K562 (cell line): Measurements from ENCODE around the gene WDCP. TPM values are rescaled to one million over a fixed set of nuclear protein-coding genes. Genes with fewer than 3 reads are reported as not detected.
A peak's percentile ranks its signal among the peaks of the same experiment; 100 is the strongest.

Source experiments
- CHD4 ChIP-seq: fragments of 200-600 bp; sonication (generic); IDR thresholded peaks from 3 replicates; pipeline ENCODE4 v1.6.1; 2012; ENCODE audit warnings: low read depth, mild to moderate bottlenecking, mixed read lengths, low read length, inconsistent platforms; ENCODE audit not compliant: insufficient read depth, insufficient replicate concordance, poor library complexity, severe bottlenecking
- COPS2 ChIP-seq: fragments of 450-650 bp; conservative IDR thresholded peaks from 2 replicates; pipeline ENCODE4 v1.6.1; 2016; ENCODE audit warnings: mild to moderate bottlenecking, moderate library complexity
- CTBP1 ChIP-seq: fragments of 450-650 bp; IDR thresholded peaks from 2 replicates; pipeline ENCODE4 v1.6.1; 2016; ENCODE audit warnings: borderline replicate concordance
- DNMT1 ChIP-seq: fragments of 450-650 bp; IDR thresholded peaks from 2 replicates; pipeline ENCODE4 v1.6.1; 2016; ENCODE audit warnings: antibody characterized with exemption, mild to moderate bottlenecking
- FOSL1 ChIP-seq: fragments of 200-800 bp; sonication (Bioruptor generic); conservative IDR thresholded peaks from 2 replicates; pipeline ENCODE4 v1.6.1; 2016; ENCODE audit warnings: missing genetic modification characterization, missing compliant biosample characterization
- IFI16 ChIP-seq: fragments of 250-450 bp; sonication (Bioruptor Pico); IDR thresholded peaks from 2 replicates; pipeline ENCODE4 v2.1.2; 2022; ENCODE audit warnings: mild to moderate bottlenecking, inconsistent platforms
- MEF2D ChIP-seq: conservative IDR thresholded peaks from 2 replicates; pipeline ENCODE4 v1.6.1; 2016; ENCODE audit warnings: low read depth, missing genetic modification characterization, missing compliant biosample characterization
- MTF1 ChIP-seq: fragments of 250-450 bp; sonication (Bioruptor Pico); IDR thresholded peaks from 2 replicates; pipeline ENCODE4 v1.9.0; 2021; ENCODE audit warnings: moderate library complexity, mild to moderate bottlenecking, inconsistent platforms, borderline replicate concordance
- NCOA6 ChIP-seq: fragments of 450-650 bp; IDR thresholded peaks from 2 replicates; pipeline ENCODE4 v1.6.1; 2017; ENCODE audit warnings: mild to moderate bottlenecking
- NELFE ChIP-seq: IDR thresholded peaks from 2 replicates; pipeline ENCODE4 v1.6.1; 2011; ENCODE audit warnings: mild to moderate bottlenecking; ENCODE audit not compliant: insufficient read depth, insufficient read length
- PHF8 ChIP-seq: fragments of 200-600 bp; sonication (generic); IDR thresholded peaks from 2 replicates; pipeline ENCODE4 v1.6.1; 2012; ENCODE audit warnings: mixed run types, mild to moderate bottlenecking, inconsistent platforms, low read length, moderate library complexity, borderline replicate concordance
- POLR3G ChIP-seq: IDR thresholded peaks from 2 replicates; pipeline ENCODE4 v1.6.1; 2011; ENCODE audit not compliant: insufficient read length, insufficient replicate concordance; ENCODE audit errors: extremely low read depth
- SRSF3 ChIP-seq: fragments of 200-400 bp; formaldehyde crosslinking; IDR thresholded peaks from 2 replicates; pipeline ENCODE4 v1.6.1; 2016; ENCODE audit warnings: mild to moderate bottlenecking, low read length, moderate library complexity; ENCODE audit not compliant: insufficient read depth
- XRCC4 ChIP-seq: IDR thresholded peaks from one replicate; pipeline ENCODE4 v1.6.1; 2011; ENCODE audit not compliant: insufficient read depth, insufficient read length; ENCODE audit errors: extremely low read depth
- ZBTB17 ChIP-seq: fragments of 450-650 bp; formaldehyde crosslinking; IDR thresholded peaks from 2 replicates; pipeline ENCODE4 v1.4.0; 2020; ENCODE audit warnings: mild to moderate bottlenecking
- ZNF717 ChIP-seq: fragments of 250-450 bp; sonication (Bioruptor Pico); IDR thresholded peaks from 2 replicates; pipeline ENCODE4 v1.5.0; 2021
- ZNF780A ChIP-seq: fragments of 250-450 bp; sonication (Bioruptor Pico); IDR thresholded peaks from 2 replicates; pipeline ENCODE4 v1.5.0; 2021; ENCODE audit warnings: mild to moderate bottlenecking
- polyA plus RNA-seq, 8 experiments: library from polyadenylated mRNA; depleted of rRNA in 4 of 8; stranded (reverse) in 5 of 8; unstranded in 3 of 8; fragments of >200 nt; fragmentation: Nextera tagmentation in 2 of 8; fragmentation: Illumina TruSeq in 1 of 8; extraction: Ambion mirVana in 2 of 8; extraction: Trizol in 1 of 8; gene quantifications; 2 replicates each; pipeline versions ENCODE4 v1.2.1 to v1.2.3, GENCODE V29; 2011 to 2014; ENCODE audit warnings: inconsistent platforms in 1 of 8, missing spikeins in 1 of 8
- total RNA-seq, 7 experiments: library from RNA; depleted of rRNA in 6 of 7; stranded (reverse); fragments of >200 nt in 6 of 7; fragmentation: Illumina TruSeq in 2 of 7; extraction: Trizol in 2 of 7; gene quantifications; 2 replicates each; pipeline versions ENCODE4 v1.2.1 to v1.2.3, GENCODE V29; 2011 to 2021; ENCODE audit warnings: low replicate concordance in 1 of 7
- TF ChIP-seq, protein P1 (sequence below): sonication (generic); formaldehyde crosslinking; IDR thresholded peaks from 2 replicates; pipeline ENCODE4 v1.8.0; 2022; ENCODE audit warnings: mild to moderate bottlenecking, missing genetic modification reagents
- TF ChIP-seq, protein P2 (sequence below): IDR thresholded peaks from 2 replicates; pipeline ENCODE4 v1.6.1; 2016; ENCODE audit warnings: missing genetic modification characterization, missing compliant biosample characterization
- TF ChIP-seq, protein P3 (sequence below): fragments of 450-650 bp; IDR thresholded peaks from 2 replicates; pipeline ENCODE4 v1.6.1; 2016; ENCODE audit warnings: missing biosample characterization, missing genetic modification characterization
- TF ChIP-seq, protein P4 (sequence below): fragments of 250-450 bp; sonication (Bioruptor Pico); IDR thresholded peaks from 2 replicates; pipeline ENCODE4 v1.8.0; 2022; ENCODE audit warnings: inconsistent platforms, mild to moderate bottlenecking, moderate library complexity, borderline replicate concordance
- TF ChIP-seq, protein P5 (sequence below): fragments of 450-650 bp; IDR thresholded peaks from 2 replicates; pipeline ENCODE4 v1.6.1; 2016; ENCODE audit warnings: mild to moderate bottlenecking

The WDCP gene
- total and polyA plus RNA-seq, 9 of the 15 experiments (the other 6 are each of a cell fraction or from before 2014, with no cell fraction given) = 10.1 to 41.4 (median 21.8) TPM

DNA sequence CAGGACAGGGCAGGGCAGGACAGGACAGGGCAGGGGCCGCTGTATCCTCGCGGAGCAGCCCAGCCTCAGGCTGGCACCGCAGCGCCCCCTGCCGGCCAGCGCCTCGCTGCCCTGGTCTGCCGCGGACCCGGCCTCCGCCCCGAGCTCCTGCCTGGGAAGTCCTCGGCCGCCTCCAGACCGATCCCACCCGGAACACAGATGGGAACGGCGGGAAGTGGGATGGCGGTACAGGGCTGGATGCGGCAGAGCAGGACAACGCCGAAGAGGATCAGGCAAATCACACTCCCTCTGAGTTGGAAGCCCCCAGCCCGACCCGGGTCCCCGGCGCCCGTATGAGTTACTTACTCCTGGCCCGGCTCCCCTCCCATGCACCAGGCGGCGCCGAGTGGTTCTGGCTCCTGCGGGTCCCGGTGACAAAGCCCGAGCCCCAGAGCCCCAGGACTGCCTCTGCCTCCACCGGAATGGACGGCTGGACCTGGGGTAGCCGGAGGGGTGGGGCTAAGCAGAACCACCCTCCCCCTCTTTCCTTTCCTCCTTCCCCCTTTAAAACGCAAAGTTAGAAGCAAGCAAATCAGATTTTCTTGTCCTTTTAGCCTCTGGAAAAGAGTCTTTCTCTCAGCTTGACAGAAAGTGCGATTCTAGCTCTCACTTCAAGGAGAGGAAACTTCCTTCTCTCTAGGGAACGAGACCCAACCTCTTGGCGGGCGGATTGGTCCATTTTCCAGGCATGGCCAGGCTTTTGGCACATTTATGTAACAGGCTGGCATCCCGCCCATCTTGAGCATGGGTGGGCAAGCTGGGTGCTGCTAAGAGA lies 37.4 kb upstream of the WDCP start, which contains the start of gene TP53I3 (continued):
- TF ChIP-seq, protein P1, sequence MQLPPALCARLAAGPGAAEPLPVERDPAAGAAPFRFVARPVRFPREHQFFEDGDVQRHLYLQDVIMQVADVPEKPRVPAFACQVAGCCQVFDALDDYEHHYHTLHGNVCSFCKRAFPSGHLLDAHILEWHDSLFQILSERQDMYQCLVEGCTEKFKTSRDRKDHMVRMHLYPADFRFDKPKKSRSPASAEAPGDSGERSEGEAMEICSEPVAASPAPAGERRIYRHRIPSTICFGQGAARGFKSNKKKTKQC = no peak
- TF ChIP-seq SRSF3 = no peak
- no peak for TF ChIP-seq NELFE
- TF ChIP-seq, protein P2, sequence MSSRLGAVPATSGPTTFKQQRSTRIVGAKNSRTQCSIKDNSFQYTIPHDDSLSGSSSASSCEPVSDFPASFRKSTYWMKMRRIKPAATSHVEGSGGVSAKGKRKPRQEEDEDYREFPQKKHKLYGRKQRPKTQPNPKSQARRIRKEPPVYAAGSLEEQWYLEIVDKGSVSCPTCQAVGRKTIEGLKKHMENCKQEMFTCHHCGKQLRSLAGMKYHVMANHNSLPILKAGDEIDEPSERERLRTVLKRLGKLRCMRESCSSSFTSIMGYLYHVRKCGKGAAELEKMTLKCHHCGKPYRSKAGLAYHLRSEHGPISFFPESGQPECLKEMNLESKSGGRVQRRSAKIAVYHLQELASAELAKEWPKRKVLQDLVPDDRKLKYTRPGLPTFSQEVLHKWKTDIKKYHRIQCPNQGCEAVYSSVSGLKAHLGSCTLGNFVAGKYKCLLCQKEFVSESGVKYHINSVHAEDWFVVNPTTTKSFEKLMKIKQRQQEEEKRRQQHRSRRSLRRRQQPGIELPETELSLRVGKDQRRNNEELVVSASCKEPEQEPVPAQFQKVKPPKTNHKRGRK (tag) = no peak
- no peak for TF ChIP-seq COPS2
- peak; percentile 61 for TF ChIP-seq FOSL1 (tag)
- TF ChIP-seq CHD4 = no peak
- no peak for TF ChIP-seq MEF2D (tag)
- no peak for TF ChIP-seq DNMT1
- no peak for TF ChIP-seq ZNF780A
- no peak for TF ChIP-seq XRCC4
- peak; percentile 87 for TF ChIP-seq CTBP1
- TF ChIP-seq POLR3G = no peak
- no peak for TF ChIP-seq IFI16 (CRISPR knock-in tag)
- TF ChIP-seq, protein P3, sequence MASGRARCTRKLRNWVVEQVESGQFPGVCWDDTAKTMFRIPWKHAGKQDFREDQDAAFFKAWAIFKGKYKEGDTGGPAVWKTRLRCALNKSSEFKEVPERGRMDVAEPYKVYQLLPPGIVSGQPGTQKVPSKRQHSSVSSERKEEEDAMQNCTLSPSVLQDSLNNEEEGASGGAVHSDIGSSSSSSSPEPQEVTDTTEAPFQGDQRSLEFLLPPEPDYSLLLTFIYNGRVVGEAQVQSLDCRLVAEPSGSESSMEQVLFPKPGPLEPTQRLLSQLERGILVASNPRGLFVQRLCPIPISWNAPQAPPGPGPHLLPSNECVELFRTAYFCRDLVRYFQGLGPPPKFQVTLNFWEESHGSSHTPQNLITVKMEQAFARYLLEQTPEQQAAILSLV (tag) = no peak
- TF ChIP-seq MTF1 (CRISPR knock-in tag) = no peak
- TF ChIP-seq, protein P4, sequence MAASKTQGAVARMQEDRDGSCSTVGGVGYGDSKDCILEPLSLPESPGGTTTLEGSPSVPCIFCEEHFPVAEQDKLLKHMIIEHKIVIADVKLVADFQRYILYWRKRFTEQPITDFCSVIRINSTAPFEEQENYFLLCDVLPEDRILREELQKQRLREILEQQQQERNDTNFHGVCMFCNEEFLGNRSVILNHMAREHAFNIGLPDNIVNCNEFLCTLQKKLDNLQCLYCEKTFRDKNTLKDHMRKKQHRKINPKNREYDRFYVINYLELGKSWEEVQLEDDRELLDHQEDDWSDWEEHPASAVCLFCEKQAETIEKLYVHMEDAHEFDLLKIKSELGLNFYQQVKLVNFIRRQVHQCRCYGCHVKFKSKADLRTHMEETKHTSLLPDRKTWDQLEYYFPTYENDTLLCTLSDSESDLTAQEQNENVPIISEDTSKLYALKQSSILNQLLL (CRISPR knock-in tag) = no peak
- no peak for TF ChIP-seq NCOA6
- no peak; the same call in 1 of the 2 replicates for TF ChIP-seq ZBTB17 (CRISPR knock-in tag)
- TF ChIP-seq ZNF717 (CRISPR knock-in tag) = no peak
- TF ChIP-seq PHF8 = peak; percentile 53; the same call in 1 of the 2 replicates
- TF ChIP-seq, protein P5, sequence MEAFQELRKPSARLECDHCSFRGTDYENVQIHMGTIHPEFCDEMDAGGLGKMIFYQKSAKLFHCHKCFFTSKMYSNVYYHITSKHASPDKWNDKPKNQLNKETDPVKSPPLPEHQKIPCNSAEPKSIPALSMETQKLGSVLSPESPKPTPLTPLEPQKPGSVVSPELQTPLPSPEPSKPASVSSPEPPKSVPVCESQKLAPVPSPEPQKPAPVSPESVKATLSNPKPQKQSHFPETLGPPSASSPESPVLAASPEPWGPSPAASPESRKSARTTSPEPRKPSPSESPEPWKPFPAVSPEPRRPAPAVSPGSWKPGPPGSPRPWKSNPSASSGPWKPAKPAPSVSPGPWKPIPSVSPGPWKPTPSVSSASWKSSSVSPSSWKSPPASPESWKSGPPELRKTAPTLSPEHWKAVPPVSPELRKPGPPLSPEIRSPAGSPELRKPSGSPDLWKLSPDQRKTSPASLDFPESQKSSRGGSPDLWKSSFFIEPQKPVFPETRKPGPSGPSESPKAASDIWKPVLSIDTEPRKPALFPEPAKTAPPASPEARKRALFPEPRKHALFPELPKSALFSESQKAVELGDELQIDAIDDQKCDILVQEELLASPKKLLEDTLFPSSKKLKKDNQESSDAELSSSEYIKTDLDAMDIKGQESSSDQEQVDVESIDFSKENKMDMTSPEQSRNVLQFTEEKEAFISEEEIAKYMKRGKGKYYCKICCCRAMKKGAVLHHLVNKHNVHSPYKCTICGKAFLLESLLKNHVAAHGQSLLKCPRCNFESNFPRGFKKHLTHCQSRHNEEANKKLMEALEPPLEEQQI = peak; percentile 86
